ENCODE results near the gene MMP28.

MMP28 gene

GRCh38 chr17:35745246-35745645, 50.2 kb downstream of the MMP28 start:
- DNase-seq, result no peak
- Histone ChIP-seq H3F3A (ENCODE audit: insufficient read depth, low read length) (no peaks in the 10 kb centered on the region), H3K9me2 (replicated peaks; ENCODE audit: insufficient read depth, low read length) (no peaks in the 10 kb centered on the region), H3K4me3 (ENCODE audit: low read length) (no peak overlapping the region), H3K27me3 (replicated peaks; ENCODE audit: insufficient read depth, low read length) (peaks cover 58% of the 10 kb centered on the region), H3K27ac (ENCODE audit: low read length) (no peak overlapping the region), H3K36me3 (replicated peaks; ENCODE audit: insufficient read depth, low read length) (no peaks in the 10 kb centered on the region), H3K9ac (ENCODE audit: low read length) (no peak overlapping the region), H3K4me2 (ENCODE audit: low read depth, low read length) (no peak overlapping the region), H2AFZ (ENCODE audit: low read length) (no peak overlapping the region), H3K4me1 (ENCODE audit: low read length) (no peaks in the 10 kb centered on the region), H3K9me3 (replicated peaks; ENCODE audit: insufficient read depth, low read length) (no peaks in the 10 kb centered on the region), H4K20me1 (ENCODE audit: insufficient read depth, low read length) (no peaks in the 10 kb centered on the region), H3K79me2 (ENCODE audit: low read length) (no peaks in the 10 kb centered on the region)
- TF ChIP-seq, protein P1, sequence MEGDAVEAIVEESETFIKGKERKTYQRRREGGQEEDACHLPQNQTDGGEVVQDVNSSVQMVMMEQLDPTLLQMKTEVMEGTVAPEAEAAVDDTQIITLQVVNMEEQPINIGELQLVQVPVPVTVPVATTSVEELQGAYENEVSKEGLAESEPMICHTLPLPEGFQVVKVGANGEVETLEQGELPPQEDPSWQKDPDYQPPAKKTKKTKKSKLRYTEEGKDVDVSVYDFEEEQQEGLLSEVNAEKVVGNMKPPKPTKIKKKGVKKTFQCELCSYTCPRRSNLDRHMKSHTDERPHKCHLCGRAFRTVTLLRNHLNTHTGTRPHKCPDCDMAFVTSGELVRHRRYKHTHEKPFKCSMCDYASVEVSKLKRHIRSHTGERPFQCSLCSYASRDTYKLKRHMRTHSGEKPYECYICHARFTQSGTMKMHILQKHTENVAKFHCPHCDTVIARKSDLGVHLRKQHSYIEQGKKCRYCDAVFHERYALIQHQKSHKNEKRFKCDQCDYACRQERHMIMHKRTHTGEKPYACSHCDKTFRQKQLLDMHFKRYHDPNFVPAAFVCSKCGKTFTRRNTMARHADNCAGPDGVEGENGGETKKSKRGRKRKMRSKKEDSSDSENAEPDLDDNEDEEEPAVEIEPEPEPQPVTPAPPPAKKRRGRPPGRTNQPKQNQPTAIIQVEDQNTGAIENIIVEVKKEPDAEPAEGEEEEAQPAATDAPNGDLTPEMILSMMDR (IDR thresholded peaks at IDR 0.05; ENCODE audit: low read length), result no peak
- TF ChIP-seq EZH2 (optimal IDR thresholded peaks at IDR 0.05; ENCODE audit: low read depth, low read length) (no peak), EZH2phosphoT487 (IDR thresholded peaks at IDR 0.05; ENCODE audit: low read length) (no peak)

GRCh38 chr17:35744830-35745229, 50.6 kb downstream of the MMP28 start:
- TF ChIP-seq EZH2 (optimal IDR thresholded peaks at IDR 0.05; ENCODE audit: low read depth, low read length), result no peak
- TF ChIP-seq, protein P1 (IDR thresholded peaks at IDR 0.05; ENCODE audit: low read length), result no peak
- TF ChIP-seq EZH2phosphoT487 (IDR thresholded peaks at IDR 0.05; ENCODE audit: low read length), result no peak

DNA sequence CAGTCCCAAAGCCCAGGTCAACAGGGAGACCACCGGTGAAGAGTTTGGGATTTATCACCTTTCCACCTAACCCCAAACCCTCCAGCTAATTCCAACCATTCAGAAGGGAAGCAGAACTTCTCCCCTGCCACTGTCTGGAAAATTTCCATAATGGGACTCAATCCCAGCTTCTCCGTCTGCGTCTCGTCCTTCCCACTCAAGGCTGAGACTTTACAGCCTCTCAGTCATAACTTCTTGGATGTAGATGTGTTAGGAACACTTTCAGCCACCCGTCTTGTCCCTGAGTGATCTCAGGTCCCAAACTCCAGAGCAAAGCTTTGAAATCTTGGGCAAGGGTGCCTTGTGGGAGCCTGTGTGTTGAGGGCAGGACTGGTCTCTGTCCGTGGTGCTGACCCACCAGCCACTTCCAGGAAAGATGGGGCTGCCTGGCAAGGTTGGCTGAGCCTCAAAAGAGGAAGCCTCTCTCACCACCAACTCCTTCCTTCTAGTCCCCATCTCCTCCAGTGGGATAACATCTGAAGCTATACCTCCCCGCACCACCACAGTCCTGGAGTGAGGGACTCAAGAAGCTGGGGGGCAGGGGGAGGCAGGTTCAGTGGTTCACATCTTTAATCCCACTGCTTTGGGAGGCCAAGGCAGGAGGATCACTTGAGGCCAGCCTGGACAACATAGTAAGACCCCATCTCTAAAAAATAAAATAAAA, 51.7 kb downstream of the MMP28 start:
- DNase-seq, result no peak
- no peaks in the 10 kb centered on the region for H4K20me1 ChIP-seq (ENCODE audit: insufficient read depth, low read length)

More at GRCh38 chr17:35744830-35745229, 50.6 kb downstream of the MMP28 start:
- Histone ChIP-seq H3K36me3 (replicated peaks; ENCODE audit: insufficient read depth, low read length) (no peaks in the 10 kb centered on the region), H3K27me3 (replicated peaks; ENCODE audit: insufficient read depth, low read length) (peaks cover 53% of the 10 kb centered on the region), H3K4me2 (ENCODE audit: low read depth, low read length) (no peak overlapping the region), H3K4me3 (ENCODE audit: low read length) (no peak overlapping the region), H3K9me2 (replicated peaks; ENCODE audit: insufficient read depth, low read length) (no peaks in the 10 kb centered on the region), H3K79me2 (ENCODE audit: low read length) (no peaks in the 10 kb centered on the region), H3K9me3 (replicated peaks; ENCODE audit: insufficient read depth, low read length) (no peaks in the 10 kb centered on the region), H3F3A (ENCODE audit: insufficient read depth, low read length) (no peaks in the 10 kb centered on the region), H4K20me1 (ENCODE audit: insufficient read depth, low read length) (no peaks in the 10 kb centered on the region), H3K9ac (ENCODE audit: low read length) (no peak overlapping the region), H3K4me1 (ENCODE audit: low read length) (no peaks in the 10 kb centered on the region), H3K27ac (ENCODE audit: low read length) (no peak overlapping the region), H2AFZ (ENCODE audit: low read length) (no peak overlapping the region)
- no peak for DNase-seq

More for the DNA sequence above, 51.7 kb downstream of the MMP28 start:
- Histone ChIP-seq H3K9me2 (replicated peaks; ENCODE audit: insufficient read depth, low read length) (no peaks in the 10 kb centered on the region), H3K9ac (ENCODE audit: low read length) (no peak overlapping the region), H3K27me3 (replicated peaks; ENCODE audit: insufficient read depth, low read length) (peaks cover 43% of the 10 kb centered on the region), H3K27ac (ENCODE audit: low read length) (no peak overlapping the region), H3K4me1 (ENCODE audit: low read length) (no peaks in the 10 kb centered on the region), H3F3A (ENCODE audit: insufficient read depth, low read length) (no peaks in the 10 kb centered on the region), H3K4me3 (ENCODE audit: low read length) (no peak overlapping the region), H3K9me3 (replicated peaks; ENCODE audit: insufficient read depth, low read length) (no peaks in the 10 kb centered on the region), H3K4me2 (ENCODE audit: low read depth, low read length) (no peak overlapping the region), H3K36me3 (replicated peaks; ENCODE audit: insufficient read depth, low read length) (no peaks in the 10 kb centered on the region), H2AFZ (ENCODE audit: low read length) (no peak overlapping the region), H3K79me2 (ENCODE audit: low read length) (no peaks in the 10 kb centered on the region)
- TF ChIP-seq EZH2phosphoT487 (IDR thresholded peaks at IDR 0.05; ENCODE audit: low read length) (no peak), EZH2 (optimal IDR thresholded peaks at IDR 0.05; ENCODE audit: low read depth, low read length) (no peak)
- TF ChIP-seq, protein P1 (IDR thresholded peaks at IDR 0.05; ENCODE audit: low read length), result no peak
